AG10803 (cell line): ENCODE results near the gene MOCS1.

Experiments used
- DNase-seq: peaks from one replicate; pipeline ENCODE4 v3.0.0; 2010; ENCODE audit warnings: low read depth
- H3K4me3 ChIP-seq: 2 replicates; pipeline ENCODE4 v1.5.1; 2011; ENCODE audit warnings: mild to moderate bottlenecking, low read length, control low read depth
- TF ChIP-seq, protein P1 (sequence below): conservative IDR thresholded peaks from 2 replicates; pipeline ENCODE4 v1.5.1; 2011; ENCODE audit warnings: mild to moderate bottlenecking, low read length, control low read depth, inconsistent platforms

Gene MOCS1

GRCh38 chr6:39934131-39934757, at the start of gene MOCS1:
Gene MOCS1, minus strand, starts transcription at chr6:39934462. Its CDS starts 45 bp downstream, at chr6:39934417.
- TF ChIP-seq, protein P1, sequence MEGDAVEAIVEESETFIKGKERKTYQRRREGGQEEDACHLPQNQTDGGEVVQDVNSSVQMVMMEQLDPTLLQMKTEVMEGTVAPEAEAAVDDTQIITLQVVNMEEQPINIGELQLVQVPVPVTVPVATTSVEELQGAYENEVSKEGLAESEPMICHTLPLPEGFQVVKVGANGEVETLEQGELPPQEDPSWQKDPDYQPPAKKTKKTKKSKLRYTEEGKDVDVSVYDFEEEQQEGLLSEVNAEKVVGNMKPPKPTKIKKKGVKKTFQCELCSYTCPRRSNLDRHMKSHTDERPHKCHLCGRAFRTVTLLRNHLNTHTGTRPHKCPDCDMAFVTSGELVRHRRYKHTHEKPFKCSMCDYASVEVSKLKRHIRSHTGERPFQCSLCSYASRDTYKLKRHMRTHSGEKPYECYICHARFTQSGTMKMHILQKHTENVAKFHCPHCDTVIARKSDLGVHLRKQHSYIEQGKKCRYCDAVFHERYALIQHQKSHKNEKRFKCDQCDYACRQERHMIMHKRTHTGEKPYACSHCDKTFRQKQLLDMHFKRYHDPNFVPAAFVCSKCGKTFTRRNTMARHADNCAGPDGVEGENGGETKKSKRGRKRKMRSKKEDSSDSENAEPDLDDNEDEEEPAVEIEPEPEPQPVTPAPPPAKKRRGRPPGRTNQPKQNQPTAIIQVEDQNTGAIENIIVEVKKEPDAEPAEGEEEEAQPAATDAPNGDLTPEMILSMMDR: no peak
- DNase-seq: peak; percentile 61
- H3K4me3 ChIP-seq: peak within 1 kb of the TSS; percentile 78

DNA sequence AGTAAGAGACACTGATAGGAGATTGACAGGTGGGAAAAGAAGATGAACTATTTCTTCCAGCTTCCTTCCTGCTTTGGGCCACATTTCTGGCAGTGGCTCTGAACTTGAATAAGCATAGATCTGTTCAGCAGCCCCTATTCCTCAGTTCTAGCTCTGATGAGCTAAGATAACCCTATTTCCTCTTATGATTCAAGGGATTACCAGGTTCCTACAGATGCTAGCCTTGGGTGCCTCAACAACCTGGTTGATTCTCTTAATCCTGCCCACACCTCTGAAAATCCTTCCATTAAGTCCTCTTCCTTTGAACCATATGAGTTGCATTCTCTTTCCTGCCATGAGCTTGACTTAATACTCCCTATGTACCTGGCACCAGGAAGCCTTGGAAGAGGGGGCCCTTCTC, 49.8 kb upstream of the MOCS1 start:
- TF ChIP-seq, protein P1: no peak
- no peak overlapping the region for H3K4me3 ChIP-seq
- DNase-seq: no peak

GRCh38 chr6:39983193-39983592, 48.9 kb upstream of the MOCS1 start:
- TF ChIP-seq, protein P1: no peak
- DNase-seq: no peak
- no peak overlapping the region for H3K4me3 ChIP-seq

- TF ChIP-seq, protein P1: no peak
- no peak for DNase-seq
- H3K4me3 ChIP-seq: no peak overlapping the region
Measured at GRCh38 chr6:39982720-39983119, 48.5 kb upstream of the MOCS1 start.

DNA sequence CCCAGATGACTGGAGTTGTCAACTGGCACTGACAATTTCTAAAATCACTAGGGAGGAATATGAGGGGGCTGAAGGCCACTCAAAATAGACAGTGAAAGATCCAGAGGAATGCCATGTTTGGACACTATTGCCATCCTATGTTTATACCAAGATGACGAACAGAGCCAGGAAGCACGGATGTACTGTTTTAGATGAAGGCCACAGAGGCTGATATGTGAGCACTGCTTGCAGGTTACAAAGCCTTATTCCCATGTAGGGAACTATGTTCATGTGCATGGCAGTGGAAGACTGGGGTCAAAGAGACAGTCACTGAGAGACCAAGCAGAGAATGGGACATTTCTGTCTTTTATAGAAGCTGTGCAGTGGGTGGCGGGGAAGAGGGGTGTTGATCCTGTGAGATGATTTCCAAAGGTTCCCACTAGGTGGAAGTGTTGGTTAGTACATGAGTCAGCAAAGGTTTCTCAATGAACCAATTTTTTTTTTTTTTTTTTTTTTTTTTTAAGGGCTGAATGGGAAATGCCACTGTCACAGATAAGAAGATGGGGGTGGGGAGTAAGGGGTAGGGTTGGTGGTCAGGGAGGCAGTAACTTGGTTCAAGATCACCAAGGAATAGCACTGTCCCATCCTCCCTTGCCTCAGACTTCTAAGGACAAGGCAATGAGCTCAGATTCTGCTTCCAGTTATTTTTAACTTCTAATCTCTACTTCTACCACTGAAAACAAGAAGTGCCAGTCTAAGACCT, 46.7 kb upstream of the MOCS1 start:
- peak; percentile 48 for DNase-seq
- TF ChIP-seq, protein P1: peak; percentile 63
- no peak overlapping the region for H3K4me3 ChIP-seq

- TF ChIP-seq, protein P1: no peak
- H3K4me3 ChIP-seq: no peak overlapping the region
- no peak for DNase-seq
Measured at GRCh38 chr6:39979461-39980328, 45.4 kb upstream of the MOCS1 start.
